Right cardiac atrium (tissue), 5 donors: ENCODE results near the gene GSAP. TPM values are rescaled to one million over a fixed set of nuclear protein-coding genes. Genes with fewer than 3 reads are reported as not detected.
"Not testable (repeated sequence)": the region's sequence is repeated elsewhere in the genome, so short reads cannot be mapped to it uniquely, and the experiment has no call there.

Source experiments
- ATAC-seq, 2 donors: fragments of 200-7000 bp; cut with Tn5 transposase; one replicate each; pipeline versions ENCODE4 v1.8.0 to v1.9.1; 2020; ENCODE audit warnings: moderate library complexity in 2 of 2, mild to moderate bottlenecking in 1 of 2
- DNase-seq, 3 donors: peaks; one replicate each; pipeline ENCODE4 v3.0.0-alpha.2; 2020
- H3K27ac ChIP-seq: one replicate; pipeline ENCODE4 v1.5.1; 2013; ENCODE audit warnings: mild to moderate bottlenecking, low read length, control low read depth, moderate library complexity
- H3K27me3 ChIP-seq: one replicate; pipeline ENCODE4 v1.6.1; 2013; ENCODE audit not compliant: control insufficient read depth, insufficient read depth
- H3K4me1 ChIP-seq: one replicate; pipeline ENCODE4 v1.6.1; 2013; ENCODE audit warnings: low read length; ENCODE audit not compliant: control insufficient read depth, insufficient read depth
- H3K4me3 ChIP-seq: one replicate; pipeline ENCODE4 v1.5.1; 2013; ENCODE audit warnings: low read length, control low read depth
- H3K9me3 ChIP-seq: one replicate; pipeline ENCODE4 v1.6.1; 2013; ENCODE audit warnings: low read length; ENCODE audit not compliant: control insufficient read depth
- WGBS: extraction: QIAGEN DNeasy Blood & Tissue Kit; methylation state at CpG from one replicate; pipeline ENCODE4 v1.1.7; 2013; 5-methylcytosine and 5-hydroxymethylcytosine counted together
- intact Hi-C, 4 donors: fragments of 100-400 bp; cut with DNase I; formaldehyde crosslinking; loops; one replicate each; pipeline versions ENCODE4 v1.11.0 to v1.14.0; 2022 to 2023
- polyA plus RNA-seq: library from polyadenylated mRNA; stranded (reverse); fragments of 200-250 nt; gene quantifications from one replicate; pipeline ENCODE4 v1.2.3, GENCODE V29; 2013
- total RNA-seq, 4 donors: library from RNA; stranded (reverse); fragmentation: NEBNext Ultra II Directional; extraction: Animal tissue kit (Norgen Biotek cat#: 25700); gene quantifications; one replicate each; pipeline ENCODE4 v1.2.1, GENCODE V29; 2021
- donor health status: healthy with polysubstance abuse.
- donor health status: DM: no; HTN: yes; CAD: no.
- donor health status: DM: no; HTN: no; CAD: no.
- donor health status: DM: no; HTN: yes; CAD: no; lungs with severe emphysema.
- donor health status: DM: yes; HTN: yes; CAD: no.

Gene GSAP
- total and polyA plus RNA-seq, 5 donors: 7.4 to 14.6 (median 10.8) TPM

- Histone ChIP-seq H3K4me3 (no peak overlapping the region), H3K27me3 (no peaks in the 10 kb centered on the region), H3K9me3 (no peaks in the 10 kb centered on the region), H3K27ac (no peak overlapping the region), H3K4me1 (peaks cover 2% of the 10 kb centered on the region)
- 17% methylated on average over 1 of the region's 1 CpG for WGBS
- intact Hi-C loops: no loop called here
- DNase-seq (no peak), ATAC-seq (peak in 1 of 2 donors; percentile 47)
Observed at GRCh38 chr7:77282897-77283296, 133.3 kb downstream of the GSAP start.

- Histone ChIP-seq H3K27me3 (no peaks in the 10 kb centered on the region), H3K27ac (no peak overlapping the region), H3K4me3 (no peak overlapping the region), H3K9me3 (no peaks in the 10 kb centered on the region), H3K4me1 (peaks cover 2% of the 10 kb centered on the region)
- peak; percentile 44 to 90 (median 82) for DNase-seq
- intact Hi-C loops: no loop called here
- WGBS: 48% methylated on average over 3 of the region's 3 CpGs
- ATAC-seq: peak; percentile 41 to 87
Observed at GRCh38 chr7:77281780-77282478, 134.2 kb downstream of the GSAP start.

- Histone ChIP-seq H3K27me3 (no peaks in the 10 kb centered on the region), H3K27ac (no peak overlapping the region)
- ATAC-seq: no peak
Observed at GRCh38 chr7:77276120-77276519, 140.0 kb downstream of the GSAP start.

GRCh38 chr7:77275663-77276062, 140.5 kb downstream of the GSAP start:
- intact Hi-C loops, H3K9me3 ChIP-seq, H3K27me3 ChIP-seq, ATAC-seq, H3K27ac ChIP-seq, H3K4me3 ChIP-seq, DNase-seq, H3K4me1 ChIP-seq: not testable (repeated sequence)
- WGBS: 64% methylated on average over 2 of the region's 2 CpGs

More at GRCh38 chr7:77276120-77276519, 140.0 kb downstream of the GSAP start:
- no peak for DNase-seq
- Histone ChIP-seq H3K4me1 (peaks cover 2% of the 10 kb centered on the region), H3K4me3 (no peak overlapping the region), H3K9me3 (no peaks in the 10 kb centered on the region)
- 67% methylated on average over 4 of the region's 4 CpGs for WGBS
- intact Hi-C loops: no loop called here

GRCh38 chr7:77271766-77272165, 144.4 kb downstream of the GSAP start:
- intact Hi-C loops: no loop called here
- Histone ChIP-seq H3K4me3 (no peak overlapping the region), H3K27ac (no peak overlapping the region), H3K4me1 (peaks cover 2% of the 10 kb centered on the region), H3K27me3 (no peaks in the 10 kb centered on the region), H3K9me3 (no peaks in the 10 kb centered on the region)
- DNase-seq (no peak), ATAC-seq (no peak)
- 96% methylated on average over 5 of the region's 5 CpGs for WGBS

GRCh38 chr7:77270094-77270480, 146.1 kb downstream of the GSAP start:
- H3K27ac ChIP-seq: no peak overlapping the region
- no peak for ATAC-seq
- intact Hi-C loops: no loop called here

GRCh38 chr7:77269360-77270093, 146.6 kb downstream of the GSAP start:
- Histone ChIP-seq H3K9me3 (no peaks in the 10 kb centered on the region), H3K27ac (no peak overlapping the region), H3K4me3 (no peak overlapping the region), H3K4me1 (no peaks in the 10 kb centered on the region), H3K27me3 (no peaks in the 10 kb centered on the region)
- intact Hi-C loops: no loop called here
- ATAC-seq (peak; percentile 36 to 79), DNase-seq (peak in 1 of 3 donors; percentile 52)
- WGBS: 63% methylated on average over 4 of the region's 4 CpGs

More at GRCh38 chr7:77270094-77270480, 146.1 kb downstream of the GSAP start:
- Histone ChIP-seq H3K4me3 (no peak overlapping the region), H3K9me3 (no peaks in the 10 kb centered on the region), H3K27me3 (no peaks in the 10 kb centered on the region), H3K4me1 (no peaks in the 10 kb centered on the region)
- DNase-seq: no peak
- 58% methylated on average over 1 of the region's 1 CpG for WGBS

GRCh38 chr7:77266291-77266794, 149.8 kb downstream of the GSAP start:
- Histone ChIP-seq H3K9me3 (no peaks in the 10 kb centered on the region), H3K4me3 (no peak overlapping the region), H3K27me3 (no peaks in the 10 kb centered on the region), H3K27ac (no peak overlapping the region), H3K4me1 (no peaks in the 10 kb centered on the region)
- ATAC-seq (no peak), DNase-seq (no peak)
- 73% methylated on average over 2 of the region's 2 CpGs for WGBS
- intact Hi-C loops: no loop called here

GRCh38 chr7:77265666-77266065, 150.5 kb downstream of the GSAP start:
- DNase-seq (no peak), ATAC-seq (no peak)
- WGBS: 82% methylated on average over 4 of the region's 4 CpGs
- no peaks in the 10 kb centered on the region for H3K4me1 ChIP-seq
- H3K27ac ChIP-seq: no peak overlapping the region
- no peaks in the 10 kb centered on the region for H3K9me3 ChIP-seq
- no peaks in the 10 kb centered on the region for H3K27me3 ChIP-seq
- intact Hi-C loops: no loop called here
- no peak overlapping the region for H3K4me3 ChIP-seq

GRCh38 chr7:77262316-77262715, 153.8 kb downstream of the GSAP start:
- H3K4me3 ChIP-seq: no peak overlapping the region
- intact Hi-C loops: no loop called here
- no peaks in the 10 kb centered on the region for H3K27me3 ChIP-seq
- ATAC-seq (no peak), DNase-seq (no peak)
- no peaks in the 10 kb centered on the region for H3K4me1 ChIP-seq
- 93% methylated on average over 4 of the region's 4 CpGs for WGBS
- H3K27ac ChIP-seq: no peak overlapping the region
- no peaks in the 10 kb centered on the region for H3K9me3 ChIP-seq
